Measurements from ENCODE around the gene PRKAG2. TPM values are rescaled to one million over a fixed set of nuclear protein-coding genes. Genes with fewer than 3 reads are reported as not detected.
A peak's percentile ranks its signal among the peaks of the same experiment; 100 is the strongest.

Gene PRKAG2
- total RNA-seq, 4 donors from 2014 or later, result 8.9 to 35.1 (median 13.6) TPM

- Histone ChIP-seq H3K27me3 (peaks cover 0 to 38% (median 0%) of the 10 kb centered on the region in 4 donors), H3K9me3 (no peaks in the 10 kb centered on the region), H3K27ac (peak overlapping the region in 3 of 4 donors; percentile 46 to 72 (median 46)), H3K4me1 (peaks cover 13 to 68% (median 14%) of the 10 kb centered on the region in 3 donors), H3K4me3 (no peak overlapping the region), H3K36me3 (no peaks in the 10 kb centered on the region)
- intact Hi-C loops (cut with DNase I), result no loop called here
- no peak for DNase-seq
- 56 to 82% methylated on average over 28 to 31 of the region's 40 CpGs for WGBS, 2 donors
- TF ChIP-seq CTCF (IDR thresholded peaks at IDR 0.05), result no peak
- no peak for TF ChIP-seq POLR2A (IDR thresholded peaks at IDR 0.05)
These were observed 17.4 kb upstream of the PRKAG2 start for GRCh38 chr7:151894111-151895007.

GRCh38 chr7:151893405-151893923 lies 16.5 kb upstream of the PRKAG2 start:
- DNase-seq, result no peak
- intact Hi-C loops (cut with DNase I), result no loop called here
- H3K27me3 ChIP-seq, result peaks cover 0 to 40% (median 0%) of the 10 kb centered on the region in 4 donors
- H3K9me3 ChIP-seq, result no peaks in the 10 kb centered on the region
- TF ChIP-seq POLR2A (IDR thresholded peaks at IDR 0.05) (no peak), CTCF (IDR thresholded peaks at IDR 0.05) (no peak)
- 78 to 86% methylated on average over 5 of the region's 9 CpGs for WGBS, 2 donors
- H3K4me3 ChIP-seq, result no peak overlapping the region
- no peaks in the 10 kb centered on the region for H3K36me3 ChIP-seq
- peaks cover 13 to 68% (median 14%) of the 10 kb centered on the region in 3 donors for H3K4me1 ChIP-seq
- H3K27ac ChIP-seq, result no peak overlapping the region

GRCh38 chr7:151891753-151892152 lies 14.8 kb upstream of the PRKAG2 start:
- no peak for TF ChIP-seq POLR2A (IDR thresholded peaks at IDR 0.05)
- no peak for TF ChIP-seq CTCF (IDR thresholded peaks at IDR 0.05)
- Histone ChIP-seq H3K36me3 (no peaks in the 10 kb centered on the region), H3K27me3 (peaks cover 0 to 49% (median 0%) of the 10 kb centered on the region in 4 donors), H3K9me3 (no peaks in the 10 kb centered on the region), H3K27ac (no peak overlapping the region), H3K4me1 (peaks cover 11 to 55% (median 11%) of the 10 kb centered on the region in 3 donors), H3K4me3 (no peak overlapping the region)
- WGBS, 2 donors, result 31 to 41% methylated on average over 7 to 8 of the region's 9 CpGs
- intact Hi-C loops (cut with DNase I), result no loop called here
- DNase-seq, result no peak

- peaks cover 0 to 55% (median 0%) of the 10 kb centered on the region in 4 donors for H3K27me3 ChIP-seq
- TF ChIP-seq POLR2A (IDR thresholded peaks at IDR 0.05) (no peak), CTCF (IDR thresholded peaks at IDR 0.05) (no peak)
- no peak for DNase-seq
- H3K9me3 ChIP-seq, result no peaks in the 10 kb centered on the region
- WGBS, 2 donors, result 75 to 81% methylated on average over 3 to 6 of the region's 7 CpGs
- peaks cover 8 to 49% (median 10%) of the 10 kb centered on the region in 3 donors for H3K4me1 ChIP-seq
- no peaks in the 10 kb centered on the region for H3K36me3 ChIP-seq
- intact Hi-C loops (cut with DNase I), result no loop called here
- no peak overlapping the region for H3K4me3 ChIP-seq
- H3K27ac ChIP-seq, result no peak overlapping the region
These were observed 14.3 kb upstream of the PRKAG2 start for GRCh38 chr7:151891182-151891581.
